ENCODE results near the gene OR10G8. TPM values are rescaled to one million over a fixed set of nuclear protein-coding genes. Genes with fewer than 3 reads are reported as not detected.

Gene OR10G8
- total and polyA plus RNA-seq, 5 experiments from 2014 or later: not detected

Other genes starting within 250 kb of the OR10G8 start
- gene OR6M1, start 220.4 kb upstream of the OR10G8 start, total RNA-seq: not detected
- not detected for gene OR6M1, start 220.4 kb upstream of the OR10G8 start, polyA plus RNA-seq
- not detected for gene TMEM225, start 141.1 kb upstream of the OR10G8 start, total RNA-seq
- not detected for gene TMEM225, start 141.1 kb upstream of the OR10G8 start, polyA plus RNA-seq
- not detected for gene OR8D4, start 124.6 kb upstream of the OR10G8 start, total RNA-seq
- gene OR8D4, start 124.6 kb upstream of the OR10G8 start, polyA plus RNA-seq: not detected
- gene OR4D5, start 87.2 kb upstream of the OR10G8 start, total RNA-seq: not detected
- not detected for gene OR4D5, start 87.2 kb upstream of the OR10G8 start, polyA plus RNA-seq
- not detected for gene OR6T1, start 83.0 kb upstream of the OR10G8 start, total RNA-seq
- gene OR6T1, start 83.0 kb upstream of the OR10G8 start, polyA plus RNA-seq: not detected
- not detected for gene OR10S1, start 49.0 kb upstream of the OR10G8 start, total RNA-seq
- gene OR10S1, start 49.0 kb upstream of the OR10G8 start, polyA plus RNA-seq: not detected
- gene OR10G6, start 31.6 kb upstream of the OR10G8 start, total RNA-seq: not detected
- not detected for gene OR10G6, start 31.6 kb upstream of the OR10G8 start, polyA plus RNA-seq
- not detected for gene OR10G4, start 13.8 kb upstream of the OR10G8 start, total RNA-seq
- gene OR10G4, start 13.8 kb upstream of the OR10G8 start, polyA plus RNA-seq: not detected
- gene OR10G9, start 3.8 kb upstream of the OR10G8 start, total RNA-seq: not detected
- gene OR10G9, start 3.8 kb upstream of the OR10G8 start, polyA plus RNA-seq: not detected
- gene OR10G7, start 14.5 kb downstream of the OR10G8 start, total RNA-seq: not detected
- gene OR10G7, start 14.5 kb downstream of the OR10G8 start, polyA plus RNA-seq: not detected
- gene VWA5A, start 88.7 kb downstream of the OR10G8 start, total RNA-seq: 1 to 10 TPM; 7.9 to 8.9 TPM
- gene VWA5A, start 88.7 kb downstream of the OR10G8 start, polyA plus RNA-seq: 10 to 100 TPM in 1 of 3 donors, 1 to 10 TPM in 2; 5.8 to 10.8 (median 9.1) TPM
- gene OR10D3, start 156.5 kb downstream of the OR10G8 start, total RNA-seq: not detected
- gene OR10D3, start 156.5 kb downstream of the OR10G8 start, polyA plus RNA-seq: not detected
- not detected for gene OR8G1, start 214.3 kb downstream of the OR10G8 start, total RNA-seq
- not detected for gene OR8G1, start 214.3 kb downstream of the OR10G8 start, polyA plus RNA-seq
- gene OR8G5, start 229.6 kb downstream of the OR10G8 start, total RNA-seq: not detected
- not detected for gene OR8G5, start 229.6 kb downstream of the OR10G8 start, polyA plus RNA-seq

Data from naive thymus-derived CD8-positive, alpha-beta T cell (primary cell).